ENCODE data around the gene CRABP2. TPM values are rescaled to one million over a fixed set of nuclear protein-coding genes. Genes with fewer than 3 reads are reported as not detected.

Gene CRABP2
- total RNA-seq, 1 donor from 2014 or later: not detected

- DNase-seq (ENCODE audit: low read depth in 2 of 2): no peak
These were observed 35.0 kb downstream of the CRABP2 start for GRCh38 chr1:156670359-156670758.

GRCh38 chr1:156669794-156670193 lies 35.6 kb downstream of the CRABP2 start:
- no peak for DNase-seq (ENCODE audit: low read depth in 2 of 2)

GRCh38 chr1:156668801-156669637 lies 36.4 kb downstream of the CRABP2 start:
- no peak for DNase-seq (ENCODE audit: low read depth in 2 of 2)

GRCh38 chr1:156667968-156668709 lies 37.2 kb downstream of the CRABP2 start:
- DNase-seq (ENCODE audit: low read depth in 2 of 2): no peak

- DNase-seq (ENCODE audit: low read depth in 2 of 2): no peak
These were observed 37.8 kb downstream of the CRABP2 start for GRCh38 chr1:156667610-156667967.

GRCh38 chr1:156666862-156667609 lies 38.3 kb downstream of the CRABP2 start:
- peak in 1 of 2 donors; percentile 18 for DNase-seq (ENCODE audit: low read depth in 2 of 2)

- no peak for DNase-seq (ENCODE audit: low read depth in 2 of 2)
These were observed 39.8 kb downstream of the CRABP2 start for GRCh38 chr1:156665539-156665938.

- DNase-seq (ENCODE audit: low read depth in 2 of 2): peak in 1 of 2 donors; percentile 41
These were observed 40.5 kb downstream of the CRABP2 start for GRCh38 chr1:156664767-156665411.

GRCh38 chr1:156664046-156664766 lies 41.2 kb downstream of the CRABP2 start:
- no peak for DNase-seq (ENCODE audit: low read depth in 2 of 2)

- DNase-seq (ENCODE audit: low read depth in 2 of 2): peak in 1 of 2 donors; percentile 63
These were observed 42.2 kb downstream of the CRABP2 start for GRCh38 chr1:156663178-156663577.

GRCh38 chr1:156662800-156663055 lies 42.7 kb downstream of the CRABP2 start:
- no peak for DNase-seq (ENCODE audit: low read depth in 2 of 2)

- peak; percentile 34 to 48 for DNase-seq (ENCODE audit: low read depth in 2 of 2)
These were observed 43.2 kb downstream of the CRABP2 start for GRCh38 chr1:156662005-156662799.

GRCh38 chr1:156660752-156661112 lies 44.7 kb downstream of the CRABP2 start:
- DNase-seq (ENCODE audit: low read depth in 2 of 2): peak in 1 of 2 donors; percentile 16

- peak; percentile 97 to 99 for DNase-seq (ENCODE audit: low read depth in 2 of 2)
These were observed 45.2 kb downstream of the CRABP2 start for GRCh38 chr1:156659988-156660751.

- no peak for DNase-seq (ENCODE audit: low read depth in 2 of 2)
These were observed 45.8 kb downstream of the CRABP2 start for GRCh38 chr1:156659661-156659987.

GRCh38 chr1:156658945-156659574 lies 46.3 kb downstream of the CRABP2 start:
- DNase-seq (ENCODE audit: low read depth in 2 of 2): no peak

- DNase-seq (ENCODE audit: low read depth in 2 of 2): no peak
These were observed 46.9 kb downstream of the CRABP2 start for GRCh38 chr1:156658496-156658895.

- DNase-seq (ENCODE audit: low read depth in 2 of 2): peak in 1 of 2 donors; percentile 20
These were observed 47.6 kb downstream of the CRABP2 start for GRCh38 chr1:156657741-156658319.

Measured in lung microvascular endothelial cell (primary cell).